ENCODE data around the gene GRIK2.

GRIK2 gene

DNA sequence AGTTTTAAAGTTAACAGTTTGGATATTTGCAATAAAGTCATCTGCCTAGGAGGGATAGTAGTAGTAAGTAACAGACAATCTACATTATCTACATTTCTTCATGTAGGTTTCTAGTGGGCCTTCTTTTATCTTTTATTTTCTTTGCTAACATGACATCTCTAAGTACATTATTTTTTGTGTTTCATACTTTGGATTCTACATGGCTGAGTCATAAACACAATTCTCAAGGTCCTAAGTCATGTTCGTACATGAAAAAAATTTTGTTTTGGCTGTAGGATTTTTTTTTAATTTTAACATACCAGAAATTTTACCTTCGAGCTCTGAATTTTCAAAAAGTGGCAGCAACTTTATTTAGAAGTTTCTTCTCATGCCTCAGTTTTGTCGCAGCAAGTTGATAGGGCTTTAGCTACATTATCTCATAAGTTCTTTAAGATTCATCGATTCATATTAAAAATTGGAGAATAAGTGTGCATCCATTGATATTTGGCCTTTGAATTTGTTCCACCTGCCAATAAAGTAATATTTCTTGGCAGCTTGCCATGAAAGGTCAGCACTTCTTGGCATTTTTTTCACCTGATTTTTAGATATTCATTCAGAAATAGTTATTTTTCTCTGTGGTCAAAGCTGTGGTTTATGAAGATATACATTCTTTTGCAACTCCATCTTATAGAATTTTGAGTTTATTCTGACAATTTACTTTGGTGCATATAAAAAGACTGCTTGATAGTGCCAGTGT, 146.2 kb downstream of the GRIK2 start:
- no peak for DNase-seq (ENCODE audit: low read depth)

DNA sequence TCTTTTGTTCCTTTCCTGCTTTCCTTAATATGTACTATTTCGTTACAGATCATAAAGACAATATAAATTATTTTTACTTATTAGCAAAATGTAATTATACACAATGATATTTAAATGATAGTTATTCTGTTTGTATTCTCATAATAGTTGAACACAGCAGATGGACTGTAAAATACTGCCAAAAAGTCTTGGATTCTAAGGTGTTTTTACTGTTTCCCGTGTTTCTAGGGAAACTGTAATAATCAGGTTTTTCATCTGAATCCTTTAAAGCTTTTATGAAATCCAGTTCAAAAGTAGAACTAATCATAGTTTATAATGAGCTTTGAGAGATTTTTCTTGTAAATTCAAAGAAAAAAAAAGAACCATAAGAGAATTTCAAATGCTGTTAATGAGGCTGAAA, 148.4 kb downstream of the GRIK2 start:
- no peak for DNase-seq (ENCODE audit: low read depth)

DNA sequence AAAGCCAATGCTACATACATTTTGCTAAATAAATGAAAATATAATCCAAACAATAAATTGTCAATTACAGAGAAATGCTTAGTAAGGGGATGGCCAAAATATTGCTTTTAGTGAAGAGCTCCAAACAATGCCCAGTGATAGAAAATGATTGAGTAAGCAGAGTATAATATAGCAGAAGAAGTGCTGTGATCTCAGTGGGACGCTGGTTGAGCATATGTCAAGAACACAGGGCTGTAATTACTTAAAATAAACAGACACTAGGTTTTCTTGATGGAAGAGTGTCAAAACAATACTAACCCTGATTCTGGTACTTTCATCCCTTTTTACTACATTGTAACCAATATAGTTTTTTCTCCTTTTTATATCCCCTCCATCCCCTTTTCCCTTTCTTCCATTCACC, 150.3 kb downstream of the GRIK2 start:
- no peak for DNase-seq (ENCODE audit: low read depth)

DNA sequence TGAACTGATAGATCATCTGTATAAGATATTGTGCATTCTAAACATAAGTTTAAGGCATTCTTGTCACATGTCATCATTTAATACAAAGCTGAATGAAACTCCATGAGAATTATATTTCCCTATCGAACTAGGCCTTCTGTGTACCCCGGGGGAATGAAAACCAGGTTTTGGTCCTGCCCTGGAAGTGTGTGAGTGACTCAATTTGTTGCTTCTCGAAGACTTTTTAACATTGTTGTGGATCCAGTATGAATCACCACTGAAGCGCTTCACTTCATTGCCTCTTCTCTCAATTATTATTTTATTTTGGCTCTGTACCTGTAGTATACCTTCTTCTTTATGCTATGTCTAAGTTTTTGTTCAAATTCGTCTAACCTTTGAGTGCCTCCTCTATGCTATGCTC, 150.8 kb downstream of the GRIK2 start:
- DNase-seq (ENCODE audit: low read depth): no peak

DNA sequence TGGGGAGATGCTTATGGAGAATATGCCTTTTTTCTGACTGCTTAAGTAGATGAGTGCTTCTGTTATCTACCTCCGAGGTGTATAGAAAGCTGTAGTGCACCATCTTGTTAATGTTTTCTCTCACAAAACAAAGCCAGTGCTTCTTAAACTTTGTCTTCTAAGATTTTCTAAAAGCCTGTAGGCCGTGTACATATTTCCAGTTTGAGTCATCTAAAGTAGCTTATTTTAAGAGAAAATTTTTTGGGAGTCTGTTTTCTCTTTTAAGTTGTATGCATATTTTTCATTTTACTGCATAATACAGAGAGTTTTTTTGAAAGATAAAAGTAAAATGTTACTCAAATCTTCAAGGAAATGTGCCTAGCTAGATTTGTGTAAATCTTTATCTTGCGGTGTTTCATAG, 151.7 kb downstream of the GRIK2 start:
- DNase-seq (ENCODE audit: low read depth): no peak

DNA sequence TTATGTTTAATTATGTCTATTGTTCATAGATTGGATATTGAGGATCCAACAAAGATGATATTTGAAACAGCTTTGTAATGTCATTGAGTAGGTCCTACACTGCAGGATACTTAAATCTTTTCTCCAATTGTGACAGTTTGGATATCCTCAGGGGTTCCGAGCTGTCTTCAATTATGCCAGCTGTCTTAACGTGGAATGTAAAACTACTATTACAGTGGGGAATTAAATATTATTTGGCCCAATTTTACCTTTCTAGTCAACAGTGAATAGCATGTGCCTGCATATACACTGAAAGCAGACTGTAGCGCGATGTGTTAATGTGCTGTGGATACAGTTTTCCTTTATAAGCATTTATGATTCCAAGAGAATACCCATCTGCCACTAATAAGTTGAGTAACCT, 156.9 kb downstream of the GRIK2 start:
- no peak for DNase-seq (ENCODE audit: low read depth)

DNA sequence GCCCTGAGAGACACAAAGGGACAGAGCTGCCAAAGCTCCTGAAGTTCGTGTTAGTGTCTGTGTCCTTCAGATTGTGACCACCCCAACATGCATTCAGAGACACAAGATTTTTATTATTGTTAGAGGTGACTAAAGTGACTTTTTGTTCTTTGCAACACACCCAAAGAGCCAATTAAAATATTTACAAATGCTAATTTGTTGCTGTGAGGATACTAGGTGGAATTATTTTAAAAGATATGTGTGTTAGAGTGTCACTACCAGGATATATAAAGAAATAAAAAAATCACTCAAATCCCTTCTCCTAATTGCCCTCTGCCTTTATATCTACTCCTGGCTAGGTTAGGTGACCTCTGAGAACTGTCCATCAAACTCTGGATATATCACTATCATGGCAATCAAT, 160.7 kb downstream of the GRIK2 start:
- DNase-seq (ENCODE audit: low read depth): no peak

DNA sequence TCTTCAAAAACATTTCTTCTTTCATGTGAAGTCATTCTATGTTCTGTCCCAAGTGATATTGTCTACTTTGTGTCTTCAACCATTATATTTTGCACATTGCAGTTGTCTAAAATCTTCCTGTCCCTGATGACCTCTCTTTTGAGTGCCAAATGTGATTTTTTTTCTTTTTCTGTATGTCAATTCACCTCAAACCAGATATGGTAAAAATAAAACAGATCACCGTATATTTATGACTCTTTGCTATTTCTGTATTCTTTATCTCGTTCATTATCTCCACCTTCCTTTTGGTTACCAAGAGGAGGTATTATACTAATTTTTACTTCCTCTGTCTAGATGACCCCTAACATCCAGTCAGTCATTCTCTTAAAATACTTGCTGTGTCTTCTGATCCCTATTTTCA, 165.2 kb downstream of the GRIK2 start:
- no peak for DNase-seq (ENCODE audit: low read depth)

DNA sequence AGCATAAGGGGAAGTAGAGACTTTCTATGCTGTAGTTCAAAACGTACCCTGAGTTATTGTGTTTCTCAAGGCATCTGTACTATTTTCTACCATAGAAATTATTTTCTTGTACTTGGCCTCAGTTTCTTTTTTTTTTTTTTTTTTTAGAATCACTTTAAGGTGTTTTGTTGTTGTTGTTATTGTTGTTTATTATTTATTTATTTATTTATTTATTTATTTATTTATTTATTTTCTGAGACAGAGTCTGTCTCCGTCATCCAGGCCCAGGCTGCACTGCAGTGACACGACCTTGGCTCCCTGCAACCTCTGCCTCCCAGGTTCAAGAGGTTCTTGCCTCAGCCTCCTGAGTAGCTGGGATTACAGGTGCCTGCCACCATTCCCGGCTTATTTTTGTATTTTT, 179.1 kb downstream of the GRIK2 start:
- DNase-seq (ENCODE audit: low read depth): no peak

DNA sequence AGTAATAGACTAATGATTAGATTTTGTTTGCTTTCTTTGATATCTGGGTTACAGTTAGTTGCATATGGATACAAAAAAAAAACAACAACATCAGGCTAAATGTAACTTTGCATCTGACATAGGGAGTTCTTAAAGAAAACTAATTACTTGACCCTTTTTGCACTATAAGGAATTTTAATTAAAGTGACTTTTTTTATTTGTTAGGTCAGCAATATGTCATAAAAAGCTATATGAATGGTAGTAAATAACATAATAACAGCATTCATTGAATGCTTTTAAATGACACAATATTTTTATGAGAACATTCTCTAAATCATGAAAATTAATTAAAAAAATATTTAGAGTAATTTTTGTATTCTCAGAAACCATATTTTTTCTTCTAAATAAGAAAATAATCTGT, 183.6 kb downstream of the GRIK2 start:
- DNase-seq (ENCODE audit: low read depth): no peak

DNA sequence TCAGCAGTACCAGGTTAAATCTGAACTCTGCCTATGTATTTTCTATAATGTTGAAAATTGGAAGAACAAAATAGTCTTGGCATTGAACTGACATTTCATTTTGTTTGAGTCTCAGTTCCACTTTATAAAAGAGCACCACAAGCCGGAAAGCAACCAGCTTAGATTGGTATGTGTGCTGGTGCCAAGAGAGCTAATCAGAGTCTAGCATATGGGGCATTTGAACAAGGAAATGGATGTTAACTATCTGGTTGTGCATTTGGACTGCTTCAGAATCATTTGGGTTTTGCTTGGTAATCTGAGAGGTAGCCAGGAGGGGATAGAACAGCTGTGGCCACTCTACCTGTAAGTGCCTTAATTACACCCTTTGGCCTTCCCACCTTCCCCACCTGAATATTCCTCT, 184.8 kb downstream of the GRIK2 start:
- DNase-seq (ENCODE audit: low read depth): no peak

DNA sequence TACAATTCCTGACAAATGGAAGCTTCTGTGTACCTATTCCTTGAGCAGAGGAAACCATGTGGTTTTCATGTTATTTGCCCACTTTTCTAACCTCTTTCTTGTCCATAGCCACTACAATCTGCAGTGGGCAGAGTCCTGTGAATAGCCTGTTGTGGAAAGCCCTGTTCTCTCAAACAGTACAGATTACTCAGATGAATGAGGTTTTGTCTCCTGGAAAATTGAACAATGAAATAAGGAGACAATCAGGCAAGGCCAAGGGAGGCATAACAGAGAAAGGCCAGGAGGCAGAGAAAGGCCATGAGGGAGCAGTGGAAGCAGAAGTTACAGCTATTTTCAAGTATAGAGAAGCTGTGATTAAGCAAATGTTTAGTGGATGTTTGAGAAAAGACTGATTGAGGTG, 189.3 kb downstream of the GRIK2 start:
- DNase-seq (ENCODE audit: low read depth): no peak

DNA sequence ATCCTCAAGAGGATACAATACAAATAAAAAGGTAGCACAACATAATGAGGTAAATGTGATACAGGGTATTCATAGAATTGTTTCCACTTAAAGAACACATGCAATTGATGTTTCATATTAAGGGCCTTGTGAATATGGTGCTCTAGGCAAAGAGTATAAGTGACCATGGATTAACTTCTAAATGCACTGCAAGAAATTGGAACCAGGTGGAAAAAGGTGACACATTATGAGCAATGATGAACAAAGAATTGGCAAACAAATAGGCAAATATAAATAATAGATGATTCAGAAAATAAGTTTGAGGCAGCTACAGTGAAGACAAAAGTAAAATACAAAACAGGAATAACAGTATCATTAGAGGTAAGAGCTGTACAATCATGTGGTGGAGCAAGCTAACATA, 192.0 kb downstream of the GRIK2 start:
- no peak for DNase-seq (ENCODE audit: low read depth)

DNA sequence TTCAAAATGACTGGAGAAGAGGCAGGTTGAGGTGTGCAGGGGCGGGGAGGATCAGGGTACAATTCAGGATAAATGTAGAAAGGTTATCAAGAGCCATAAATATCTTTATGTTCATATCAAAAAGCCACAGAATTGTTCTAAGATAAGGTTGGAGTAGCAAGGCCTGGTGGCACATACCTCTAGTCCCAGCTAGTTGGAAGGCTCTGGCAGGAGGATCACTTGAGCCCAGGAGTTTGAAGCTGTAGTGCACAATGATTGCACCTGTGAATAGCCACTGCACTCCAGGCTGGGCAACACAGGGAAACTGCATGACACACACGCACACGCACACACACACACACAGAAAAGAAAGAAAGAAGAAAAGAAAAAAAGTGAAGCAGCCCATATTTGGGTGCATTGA, 194.8 kb downstream of the GRIK2 start:
- no peak for DNase-seq (ENCODE audit: low read depth)

DNA sequence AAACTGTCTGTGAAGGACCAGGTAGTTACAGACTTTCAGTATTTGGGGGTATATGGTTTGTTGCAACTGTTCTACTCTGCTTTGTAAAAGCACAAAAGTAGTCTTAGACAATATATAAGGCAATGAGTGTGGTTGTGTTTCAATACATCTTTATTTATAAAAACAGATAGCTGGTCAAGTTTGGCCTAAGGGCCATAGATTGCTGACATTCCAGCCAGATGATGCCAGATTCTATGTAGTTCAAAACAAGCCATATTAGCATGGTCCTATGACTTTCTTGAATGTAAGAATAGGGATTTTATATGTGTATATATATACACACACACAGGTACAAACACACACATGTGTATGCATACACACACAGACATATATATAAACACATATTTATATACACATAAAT, 201.8 kb downstream of the GRIK2 start:
- DNase-seq (ENCODE audit: low read depth): no peak

DNA sequence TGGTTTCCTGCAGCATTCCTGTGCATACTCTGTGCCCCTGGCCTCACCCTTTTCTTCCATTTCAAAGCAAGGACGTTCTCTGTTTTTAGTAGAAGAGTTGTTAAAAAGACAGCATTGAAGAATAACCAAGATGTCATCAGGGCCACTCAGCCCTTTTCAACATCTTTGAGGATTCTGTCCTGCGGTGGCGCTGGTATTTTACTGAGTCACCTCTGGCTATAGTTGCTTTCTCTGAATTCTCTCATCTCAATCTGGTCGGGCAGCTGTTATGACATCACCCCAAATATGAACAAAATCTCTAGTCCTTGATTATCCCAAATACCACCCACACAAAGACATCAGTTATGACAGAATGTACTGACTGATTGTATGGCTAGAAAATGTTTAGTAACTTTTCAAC, 204.2 kb downstream of the GRIK2 start:
- DNase-seq (ENCODE audit: low read depth): no peak

DNA sequence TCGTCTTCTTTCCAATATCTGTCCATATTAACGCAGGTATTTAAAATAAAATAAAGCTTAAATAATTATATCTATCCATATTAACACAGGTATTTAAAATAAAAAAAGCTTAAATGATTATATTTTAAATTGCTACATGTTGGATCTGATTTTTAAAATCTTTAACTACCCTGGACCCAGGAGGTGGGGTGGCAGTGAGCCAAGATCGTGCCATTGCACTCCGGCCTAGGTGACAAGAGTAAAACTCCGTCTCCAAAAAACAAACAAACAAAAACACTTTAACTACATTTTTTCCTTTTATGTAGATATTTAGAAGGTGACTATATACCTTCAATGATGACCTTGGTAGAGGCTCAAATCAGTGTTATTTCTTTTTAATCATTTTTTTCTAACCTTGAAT, 211.9 kb downstream of the GRIK2 start:
- no peak for DNase-seq (ENCODE audit: low read depth)

DNA sequence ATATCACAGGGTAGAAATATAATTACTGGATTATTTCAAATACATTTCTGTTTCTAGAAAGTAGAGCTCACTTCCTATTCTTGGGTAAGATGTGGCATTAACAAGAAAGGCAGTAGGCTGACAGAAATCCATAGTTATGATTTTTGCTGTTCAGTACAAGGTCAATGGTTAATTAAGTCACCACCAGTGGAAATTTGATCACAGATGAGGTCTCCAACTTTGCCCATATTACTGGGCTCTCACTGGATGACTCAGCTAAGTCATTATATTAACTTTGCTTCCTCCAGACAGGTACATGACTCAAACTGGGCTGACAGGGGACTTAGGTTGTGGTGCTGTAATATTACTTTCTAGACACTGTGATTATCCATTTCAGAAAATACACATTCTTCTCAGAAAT, 212.4 kb downstream of the GRIK2 start:
- no peak for DNase-seq (ENCODE audit: low read depth)

DNA sequence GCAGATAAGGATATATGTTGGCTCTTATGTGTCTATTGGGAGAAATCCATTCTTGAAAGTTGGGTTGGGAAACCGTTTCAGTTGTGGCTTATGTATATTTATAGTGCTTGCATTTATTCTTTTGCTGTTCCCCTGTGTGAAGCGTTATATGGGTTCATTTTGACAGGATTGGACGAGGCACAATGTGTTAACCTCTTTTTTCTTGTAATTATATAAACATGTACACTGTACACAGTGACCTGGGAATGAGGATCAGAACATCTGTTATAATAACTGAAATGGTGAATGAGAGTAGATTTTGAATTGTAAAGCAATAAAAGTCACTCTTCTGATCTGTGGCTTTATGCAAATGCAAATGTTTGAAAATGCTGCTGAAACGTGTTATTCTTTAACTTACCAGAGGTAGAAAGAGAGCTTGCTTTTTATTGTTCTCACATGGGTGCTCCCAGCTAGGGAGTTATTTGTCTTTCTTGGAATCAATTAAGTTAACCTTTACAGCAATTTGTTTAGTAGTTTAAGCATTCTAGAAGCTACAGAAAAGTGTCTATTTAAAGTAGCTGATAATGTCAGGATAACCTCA, 213.7 kb downstream of the GRIK2 start:
- no peak for DNase-seq (ENCODE audit: low read depth)

DNA sequence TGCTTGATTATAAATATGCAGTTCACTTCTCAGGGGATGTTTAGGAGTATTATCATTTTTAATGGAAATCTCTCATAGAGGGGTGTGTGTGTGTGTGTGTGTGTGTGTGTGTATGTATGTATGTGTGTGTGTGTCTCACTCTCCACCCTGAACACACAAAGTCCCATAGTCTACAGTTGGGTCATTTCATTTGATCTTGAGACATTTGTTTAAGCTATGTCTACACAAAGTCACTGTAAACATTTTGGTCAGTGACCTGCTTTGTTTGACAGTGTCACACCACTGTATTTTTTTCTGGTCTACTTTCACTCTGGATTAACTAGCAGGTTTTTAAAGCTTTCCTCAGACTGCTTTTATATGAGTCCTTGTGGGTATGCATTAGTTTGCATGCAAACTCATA, 215.2 kb downstream of the GRIK2 start:
- no peak for DNase-seq (ENCODE audit: low read depth)

DNA sequence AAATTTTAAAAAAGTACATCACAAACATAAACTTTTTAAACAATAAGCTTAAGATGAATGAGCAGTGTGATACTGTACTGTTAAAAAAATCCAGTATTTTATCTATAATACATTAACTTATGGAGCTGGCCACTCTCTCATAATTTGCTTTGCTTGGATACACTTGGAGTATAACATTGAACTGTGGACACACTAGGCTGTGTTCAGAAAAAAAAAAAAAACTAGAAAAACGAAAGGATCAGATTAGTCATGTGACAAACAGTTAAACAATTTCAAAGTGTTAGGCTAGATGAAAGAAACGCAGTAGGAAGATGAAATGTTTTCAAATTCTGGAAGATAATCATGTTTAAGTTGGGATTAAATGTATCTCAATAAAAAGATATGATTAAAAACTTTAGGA, 220.0 kb downstream of the GRIK2 start:
- DNase-seq (ENCODE audit: low read depth): no peak

DNA sequence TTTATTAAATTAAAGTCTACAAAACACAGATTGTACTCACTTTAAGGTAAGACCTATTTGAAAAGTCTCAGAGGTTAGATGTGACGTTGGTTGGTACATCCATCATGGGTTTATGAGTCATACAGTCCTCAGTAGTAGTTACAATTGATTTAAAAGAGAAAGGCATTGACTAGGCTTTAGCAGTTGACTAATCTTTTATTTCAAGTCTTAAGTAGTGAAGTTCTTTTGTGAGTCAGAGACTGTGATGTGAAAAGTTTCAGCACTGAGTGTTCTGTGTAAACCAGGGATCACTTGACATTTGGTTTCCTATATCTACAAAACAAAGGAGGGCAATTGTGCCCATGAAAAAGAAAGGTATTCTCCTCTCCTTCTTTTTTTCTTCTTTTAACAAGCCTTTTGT, 221.3 kb downstream of the GRIK2 start:
- DNase-seq (ENCODE audit: low read depth): no peak

DNA sequence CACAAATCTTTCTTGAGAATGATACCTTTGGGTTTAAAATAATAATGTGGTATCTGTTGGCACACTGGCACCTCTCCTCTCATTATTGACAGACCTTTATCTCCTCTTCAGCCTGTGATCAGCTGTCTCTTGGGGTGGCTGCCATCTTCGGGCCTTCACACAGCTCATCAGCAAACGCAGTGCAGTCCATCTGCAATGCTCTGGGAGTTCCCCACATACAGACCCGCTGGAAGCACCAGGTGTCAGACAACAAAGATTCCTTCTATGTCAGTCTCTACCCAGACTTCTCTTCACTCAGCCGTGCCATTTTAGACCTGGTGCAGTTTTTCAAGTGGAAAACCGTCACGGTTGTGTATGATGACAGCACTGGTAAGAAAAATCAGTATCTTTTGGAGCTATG, 232.8 kb downstream of the GRIK2 start:
- DNase-seq (ENCODE audit: low read depth): no peak

DNA sequence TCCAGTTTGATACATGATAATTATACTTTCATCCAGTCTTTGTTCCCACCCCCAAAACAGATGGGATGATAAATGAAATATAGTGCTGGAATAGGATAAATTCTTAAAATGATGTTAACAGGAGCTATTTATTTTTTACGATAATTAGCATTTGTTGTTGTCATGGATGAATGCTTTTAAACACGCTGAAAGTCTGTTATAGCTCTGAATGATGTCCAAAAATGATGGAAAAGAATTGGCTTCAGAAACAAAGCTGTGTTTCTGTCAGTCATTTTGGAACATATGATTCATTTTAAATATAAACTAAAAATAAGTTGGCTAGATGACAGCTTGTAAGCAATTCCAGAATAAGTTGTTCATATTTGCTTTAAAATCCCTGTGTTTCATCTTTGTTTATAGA, 237.4 kb downstream of the GRIK2 start:
- no peak for DNase-seq (ENCODE audit: low read depth)

Measured in T-helper 22 cell (primary cell).